GM18511 (cell line): ENCODE data around the gene DHX32.

Experiments
- ATAC-seq: cut with Tn5 transposase; IDR thresholded peaks from one replicate; pipeline ENCODE4 v1.9.1; 2021; ENCODE audit warnings: mild to moderate bottlenecking, moderate library complexity; ENCODE audit not compliant: unreplicated experiment

The DHX32 gene

GRCh38 chr10:125850766-125851731 lies 30.0 kb downstream of the DHX32 start:
- no peak for ATAC-seq

GRCh38 chr10:125849448-125849847 lies 31.6 kb downstream of the DHX32 start:
- no peak for ATAC-seq

- no peak for ATAC-seq
Measured at GRCh38 chr10:125848857-125849256, 32.2 kb downstream of the DHX32 start.

- no peak for ATAC-seq
Measured at GRCh38 chr10:125848371-125848770, 32.7 kb downstream of the DHX32 start.

GRCh38 chr10:125846894-125847293 lies 34.2 kb downstream of the DHX32 start:
- ATAC-seq = peak; percentile 72

- ATAC-seq = no peak
Measured at GRCh38 chr10:125845617-125846016, 35.5 kb downstream of the DHX32 start.

GRCh38 chr10:125844751-125845221 lies 36.3 kb downstream of the DHX32 start:
- ATAC-seq = no peak

GRCh38 chr10:125843603-125844329 lies 37.3 kb downstream of the DHX32 start:
- ATAC-seq = no peak

- no peak for ATAC-seq
Measured at GRCh38 chr10:125840955-125841354, 40.1 kb downstream of the DHX32 start.

- no peak for ATAC-seq
Measured at GRCh38 chr10:125840406-125840805, 40.7 kb downstream of the DHX32 start.

- ATAC-seq = no peak
Measured at GRCh38 chr10:125838802-125839575, 42.1 kb downstream of the DHX32 start.

- no peak for ATAC-seq
Measured at GRCh38 chr10:125836746-125837145, 44.3 kb downstream of the DHX32 start.

- no peak for ATAC-seq
Measured at GRCh38 chr10:125828311-125828710, 52.8 kb downstream of the DHX32 start.

- ATAC-seq = no peak
Measured at GRCh38 chr10:125827133-125827532, 54.0 kb downstream of the DHX32 start.

GRCh38 chr10:125824736-125825135 lies 56.4 kb downstream of the DHX32 start:
- no peak for ATAC-seq

- ATAC-seq = peak; percentile 3
Measured at GRCh38 chr10:125823663-125824251, 57.3 kb downstream of the DHX32 start.

GRCh38 chr10:125822878-125823662 lies 58.0 kb downstream of the DHX32 start, which contains the start of the genes BCCIP and UROS:
TSS of gene BCCIP (plus strand) at chr10:125823546. CDS start at chr10:125823558, 12 bp downstream.
TSS of gene UROS (minus strand) at chr10:125823258. CDS start at chr10:125816499, 6,759 bp downstream.
- peak; percentile 71 for ATAC-seq

- peak; percentile 73 for ATAC-seq
Measured at GRCh38 chr10:125820701-125821100, 60.4 kb downstream of the DHX32 start.

GRCh38 chr10:125817337-125817946 lies 63.6 kb downstream of the DHX32 start:
- no peak for ATAC-seq
